GM18505 (cell line): ENCODE results near the gene GPR157.
"Not testable (repeated sequence)": the region's sequence is repeated elsewhere in the genome, so short reads cannot be mapped to it uniquely, and the experiment has no call there.

ENCODE experiments used
- ATAC-seq: cut with Tn5 transposase; IDR thresholded peaks from one replicate; pipeline ENCODE4 v1.9.1; 2021; ENCODE audit not compliant: unreplicated experiment
- POLR2A ChIP-seq: IDR thresholded peaks from 4 replicates; pipeline ENCODE4 v1.6.1; 2011; ENCODE audit warnings: borderline replicate concordance; ENCODE audit not compliant: insufficient read depth, insufficient read length; ENCODE audit errors: extremely low read depth

The GPR157 gene

DNA sequence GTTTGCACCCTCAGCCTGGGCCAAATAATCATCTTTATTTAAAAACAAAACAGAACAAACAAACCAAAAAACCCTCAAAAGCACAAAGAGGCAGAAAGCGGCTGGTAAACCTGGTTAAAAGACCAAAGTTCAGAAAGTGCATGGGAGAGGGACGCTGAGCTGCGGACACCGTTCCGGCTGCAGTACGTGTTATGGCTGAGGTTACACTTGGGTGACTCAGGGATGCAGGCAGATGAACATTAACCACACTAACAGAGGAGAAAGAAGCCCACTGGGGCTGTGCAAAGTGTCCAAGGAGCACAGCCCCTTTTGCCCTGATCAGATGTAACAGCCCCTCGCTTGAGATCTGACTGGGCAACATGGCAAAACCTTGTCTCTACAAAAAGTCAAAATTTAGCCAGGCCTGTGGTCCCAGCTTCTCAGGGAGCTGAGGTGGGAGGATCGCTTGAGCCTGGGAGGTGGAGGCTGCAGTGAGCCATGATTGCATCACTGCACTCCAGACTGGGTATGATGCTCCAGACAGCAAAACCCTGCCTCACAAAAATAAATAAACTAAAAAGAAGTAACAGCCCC lies 28.3 kb downstream of the GPR157 start:
- ATAC-seq: no peak
- TF ChIP-seq POLR2A: no peak

DNA sequence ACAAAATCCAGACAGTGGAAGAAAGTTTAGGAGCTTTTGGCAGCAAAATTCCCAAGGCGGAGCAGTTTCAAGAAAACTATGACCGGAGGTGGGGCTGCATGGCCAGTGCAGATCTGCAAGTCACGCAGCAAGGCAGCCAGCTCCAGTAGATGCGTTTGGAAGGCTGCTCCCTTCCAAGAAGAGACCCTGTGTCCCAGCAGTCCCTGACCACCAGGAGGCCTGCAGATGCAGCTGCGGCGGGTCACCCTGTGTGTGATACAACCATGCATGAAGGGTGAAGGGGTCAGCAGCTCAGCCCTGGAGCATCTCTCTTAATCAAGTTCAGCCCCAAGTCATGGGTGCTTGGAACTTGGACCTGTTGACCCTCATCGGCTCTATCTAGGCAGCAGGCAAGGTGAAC lies 29.3 kb downstream of the GPR157 start:
- no peak for TF ChIP-seq POLR2A
- ATAC-seq: no peak

DNA sequence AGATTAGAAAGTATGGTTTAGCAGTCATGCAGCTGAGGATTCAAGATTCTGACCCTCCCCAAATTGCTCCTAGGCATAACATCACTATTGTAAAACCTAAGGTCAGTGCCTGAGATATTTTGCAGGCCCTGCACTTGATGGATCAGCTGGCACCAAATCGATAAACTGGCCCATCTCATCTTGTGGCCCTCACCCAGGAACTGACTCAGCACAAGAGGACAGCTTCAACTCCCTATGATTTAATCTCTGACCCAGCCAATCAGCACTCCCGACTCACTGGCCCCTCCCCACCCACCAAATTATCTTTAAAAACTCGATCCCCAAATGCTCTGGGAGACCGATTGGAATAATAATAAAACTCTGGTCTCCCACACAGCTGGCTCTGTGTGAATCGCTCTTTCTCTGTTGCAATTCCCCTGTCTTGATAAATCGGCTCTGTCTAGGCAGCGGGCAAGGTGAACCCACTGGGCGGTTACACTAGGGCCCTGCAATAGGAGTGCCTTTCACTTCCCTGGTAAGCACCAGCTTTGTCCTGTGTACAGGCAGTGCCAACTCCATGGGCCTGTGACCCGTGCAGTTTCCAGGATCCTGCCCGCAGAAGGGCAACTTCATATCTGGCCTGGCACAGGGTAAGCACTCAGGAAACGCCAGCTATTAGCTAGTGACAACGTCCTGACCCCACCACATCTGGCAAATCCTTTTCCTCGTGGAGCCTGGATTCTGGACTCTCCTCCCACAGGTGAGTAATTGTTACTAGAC lies 30.8 kb downstream of the GPR157 start:
- TF ChIP-seq POLR2A: no peak
- no peak for ATAC-seq

DNA sequence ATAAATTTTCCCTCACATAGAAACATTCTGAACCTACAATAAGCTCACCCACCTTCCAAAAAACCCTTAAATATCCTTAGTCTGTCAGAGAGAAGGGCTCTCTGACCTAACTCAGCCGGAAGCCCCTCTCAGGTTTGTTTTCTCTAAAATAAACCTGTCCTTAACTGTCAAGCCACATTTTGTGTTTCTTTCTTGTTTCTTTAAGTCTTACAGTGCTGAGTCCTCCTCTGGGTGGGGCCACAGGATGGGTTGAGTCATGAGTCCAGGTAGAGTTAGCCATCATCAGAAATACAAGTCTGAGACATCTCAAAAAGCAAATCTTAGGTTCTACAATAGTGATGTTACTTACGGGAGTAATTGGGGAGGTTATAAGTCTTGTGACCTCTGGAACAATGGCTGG lies 33.1 kb downstream of the GPR157 start:
- no peak for ATAC-seq
- no peak for TF ChIP-seq POLR2A

DNA sequence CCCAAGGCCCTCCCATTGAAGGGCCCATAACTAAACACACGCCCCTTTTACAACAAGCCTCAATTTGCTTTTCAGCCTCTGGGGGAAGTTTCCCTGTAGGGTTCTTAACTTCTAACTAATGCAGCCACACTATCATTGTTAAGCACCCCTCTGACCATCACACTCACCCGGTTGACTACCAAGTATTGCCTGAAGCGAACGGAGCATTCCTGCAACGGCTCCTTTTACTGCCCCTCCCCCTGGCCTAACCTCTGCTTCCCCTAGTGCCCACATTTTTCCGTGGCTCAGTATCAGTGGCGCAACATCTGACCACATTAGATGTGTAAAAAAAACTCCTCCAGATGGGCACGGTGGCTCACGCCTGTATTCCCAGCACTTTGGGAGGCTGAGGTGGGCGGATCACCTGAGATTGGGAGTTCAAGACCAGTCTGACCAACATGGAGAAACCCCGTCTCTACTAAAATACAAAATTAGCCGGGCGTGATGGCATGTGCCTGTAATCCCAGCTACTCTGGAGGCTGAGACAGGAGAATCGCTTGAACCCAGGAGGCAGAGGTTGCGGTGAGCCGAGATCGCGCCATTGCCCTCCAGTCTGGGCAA lies 34.8 kb downstream of the GPR157 start:
- ATAC-seq: not testable (repeated sequence)

DNA sequence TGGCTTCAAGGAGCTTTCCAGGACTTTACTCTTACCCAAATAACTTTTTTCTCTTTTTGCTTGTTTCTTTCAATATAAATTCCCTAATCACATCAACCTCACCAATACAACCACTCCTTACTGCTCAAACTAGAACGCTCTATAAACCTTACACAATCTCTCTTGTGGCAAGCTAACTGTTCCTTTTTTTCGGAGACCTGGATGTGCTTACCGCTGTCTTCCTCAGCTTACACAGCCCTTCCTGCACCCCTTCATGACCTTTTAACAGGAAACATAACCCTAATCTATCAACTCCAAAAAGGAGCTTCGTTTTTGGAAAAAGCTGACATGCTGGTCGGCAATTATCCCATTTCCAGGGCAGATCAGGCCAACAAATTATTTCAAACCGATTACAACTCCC lies 35.3 kb downstream of the GPR157 start:
- no peak for ATAC-seq
- TF ChIP-seq POLR2A: no peak

DNA sequence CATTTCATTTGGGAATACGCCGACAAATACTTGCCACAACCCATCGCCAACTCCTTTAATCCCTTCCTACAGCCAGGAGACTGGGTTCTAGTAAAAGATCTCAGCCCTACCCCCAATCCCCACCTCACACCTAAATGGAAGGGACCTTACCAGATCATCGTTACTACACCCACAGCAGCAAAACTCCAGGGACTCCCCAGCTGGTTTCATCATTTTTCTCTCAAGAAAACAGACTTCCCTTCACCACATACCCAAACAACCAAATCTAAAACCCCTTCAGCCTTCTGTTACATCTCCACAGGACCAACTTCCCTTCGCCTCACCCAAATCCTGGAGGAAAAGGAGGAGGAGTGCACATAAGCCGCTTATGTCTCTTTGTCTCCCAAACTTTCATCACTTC lies 35.8 kb downstream of the GPR157 start:
- no peak for ATAC-seq
- TF ChIP-seq POLR2A: no peak

DNA sequence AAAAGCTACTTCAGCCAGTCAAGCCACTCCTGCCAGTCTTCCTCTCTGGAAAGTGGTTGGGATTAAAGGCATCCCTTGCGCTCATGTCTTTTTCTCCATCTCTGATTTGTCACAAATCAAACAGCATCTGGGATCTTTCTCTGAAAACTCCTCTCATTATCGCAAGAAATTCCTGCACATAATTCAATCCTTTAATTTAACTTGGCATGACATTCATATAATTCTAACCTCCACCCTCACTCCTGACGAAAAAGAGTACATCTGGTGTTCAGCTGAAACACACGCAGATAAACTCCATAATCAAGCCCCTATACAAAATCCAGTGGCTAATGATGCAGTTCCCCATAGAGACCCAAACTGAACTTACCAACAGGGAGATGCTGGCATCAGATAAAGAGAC lies 40.1 kb downstream of the GPR157 start:
- TF ChIP-seq POLR2A: no peak
- no peak for ATAC-seq

DNA sequence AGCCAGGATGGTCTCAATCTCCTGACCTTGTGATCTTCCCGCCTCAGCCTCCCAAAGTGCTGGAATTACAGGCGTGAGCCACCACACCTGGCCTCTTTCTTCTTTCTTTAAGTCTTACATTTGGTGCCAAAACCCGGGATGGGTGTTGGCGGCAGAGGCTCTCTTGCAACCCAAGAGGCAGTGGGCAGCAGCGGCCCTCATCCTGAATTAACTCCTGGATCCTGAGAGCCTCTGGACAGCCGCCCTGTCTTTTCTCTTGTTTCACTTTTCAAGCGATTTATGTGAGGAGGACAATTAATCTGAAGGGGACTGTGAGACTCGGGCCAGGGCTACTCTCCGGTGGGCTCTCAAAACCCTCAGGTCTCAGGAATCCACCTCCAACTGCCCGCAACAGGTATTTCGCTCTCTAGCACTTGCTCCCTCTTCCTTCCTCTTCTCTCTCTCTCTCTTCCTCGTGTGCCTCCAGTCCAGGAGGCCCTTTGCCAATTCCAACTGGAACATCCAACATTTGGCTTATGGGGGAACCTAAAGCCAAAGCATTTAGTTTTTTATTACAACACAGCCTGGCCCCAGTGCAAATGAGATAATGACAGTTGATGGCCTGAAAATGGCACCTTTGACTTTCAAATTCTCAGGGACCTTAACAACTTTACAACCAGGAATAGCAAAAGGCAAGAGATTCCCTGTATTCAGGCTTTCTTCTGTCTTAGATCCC lies 41.3 kb downstream of the GPR157 start:
- ATAC-seq: no peak
- no peak for TF ChIP-seq POLR2A

DNA sequence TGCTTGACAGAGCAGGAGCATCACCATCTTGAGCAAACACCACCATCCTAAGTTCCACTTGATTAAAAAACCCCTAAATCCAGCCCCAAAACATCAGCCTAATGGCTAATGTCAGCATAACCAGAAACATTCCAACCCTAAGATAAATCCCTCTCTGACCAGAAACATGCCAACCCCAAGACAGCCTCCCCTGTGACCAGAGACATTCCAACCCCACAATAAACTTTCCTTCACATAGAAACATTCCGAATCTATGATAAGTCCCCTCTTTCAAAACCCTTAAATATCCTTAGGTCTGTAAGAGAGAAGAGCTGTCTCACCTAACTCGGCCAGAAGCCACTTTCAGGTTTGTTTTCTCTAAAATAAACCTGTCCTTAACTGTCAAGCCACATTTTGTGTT lies 42.1 kb downstream of the GPR157 start:
- no peak for TF ChIP-seq POLR2A
- ATAC-seq: no peak

DNA sequence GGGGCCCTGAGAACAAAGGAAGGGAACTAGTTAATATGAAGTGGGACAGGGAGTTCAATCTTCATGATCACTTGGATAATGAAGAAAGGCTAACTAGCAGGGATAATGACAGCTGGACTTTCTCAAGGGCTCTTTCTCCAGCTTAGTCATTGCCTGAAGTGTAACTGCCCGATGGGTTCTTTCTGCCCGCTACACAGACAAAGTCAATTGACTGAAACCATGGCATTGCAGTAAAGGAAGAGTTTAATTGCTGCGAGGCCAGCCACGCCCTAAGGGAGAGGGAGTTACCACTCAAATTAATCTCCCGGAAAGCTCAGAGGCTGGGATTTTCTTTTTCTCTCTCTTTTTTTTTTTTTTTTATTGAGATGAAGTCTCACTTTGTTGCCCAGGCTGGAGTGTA lies 42.9 kb downstream of the GPR157 start:
- no peak for ATAC-seq
- TF ChIP-seq POLR2A: no peak

DNA sequence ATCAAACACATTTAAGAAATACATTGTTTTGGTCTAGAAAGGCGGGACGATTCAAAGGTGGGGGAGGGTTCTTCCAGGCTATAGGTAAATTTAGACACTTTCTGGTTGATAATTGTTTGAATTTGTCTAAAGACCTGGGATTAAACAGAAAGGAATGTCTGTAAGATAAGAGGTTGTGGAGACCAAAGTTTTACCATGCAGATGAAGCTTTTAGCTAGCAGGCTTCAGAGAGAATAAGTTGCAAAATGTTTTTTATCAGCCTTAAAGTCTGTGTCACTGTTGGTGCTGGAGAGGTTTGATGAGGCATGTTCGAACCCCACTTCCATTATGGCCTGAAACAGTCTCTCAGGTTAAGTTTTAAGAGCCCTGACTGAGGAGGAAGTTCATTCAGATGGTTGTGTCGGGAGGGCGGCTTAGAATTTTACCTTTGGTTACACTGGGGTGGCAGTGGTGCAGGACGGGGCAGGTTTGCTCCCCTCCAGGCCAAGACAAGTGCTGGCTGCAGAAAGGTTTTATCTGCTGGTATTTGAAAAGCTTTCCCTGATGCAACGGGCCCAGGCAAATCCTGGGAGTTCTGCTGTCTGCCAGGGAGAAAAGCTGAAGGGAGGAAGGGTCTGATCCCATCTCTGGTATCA lies 43.5 kb downstream of the GPR157 start:
- TF ChIP-seq POLR2A: no peak
- no peak for ATAC-seq

DNA sequence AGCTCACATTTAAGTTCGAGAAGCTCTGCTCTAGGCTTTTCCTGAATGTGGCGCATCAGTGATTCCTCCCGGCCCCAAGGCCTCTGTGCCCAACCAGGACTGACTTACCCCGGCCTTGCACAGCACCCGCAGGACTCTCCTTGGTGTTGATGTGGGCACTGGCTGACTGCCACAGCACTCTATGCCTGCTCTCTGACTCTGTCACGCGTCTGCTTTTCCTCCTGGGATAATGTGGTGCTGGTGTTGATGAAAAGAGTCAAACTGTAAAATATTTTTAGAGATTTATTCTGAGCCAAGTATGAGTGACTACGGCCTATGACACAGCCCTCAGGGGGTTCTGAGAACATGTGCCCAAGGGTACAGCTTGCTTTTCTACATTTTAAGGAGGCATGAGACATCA lies 44.0 kb downstream of the GPR157 start:
- no peak for TF ChIP-seq POLR2A
- no peak for ATAC-seq
